Endothelial cell of umbilical vein (primary cell): ENCODE data around the gene SRRM3. TPM values are rescaled to one million over a fixed set of nuclear protein-coding genes. Genes with fewer than 3 reads are reported as not detected.

ENCODE experiments used
- BruUV-seq: library from RNA; stranded (reverse); fragments of 400-500 nt; replicated peaks from 2 replicates; lab custom pipeline; 2021; lab: Mats Ljungman, UMichigan
- CTCF ChIA-PET: fragments of 300-600, 350-600 bp; sonication (Branson Sonifier 250); formaldehyde crosslinking; loops from one replicate; lab custom pipeline; 2021; ENCODE audit warnings: antibody characterized with exemption, inconsistent platforms; lab: Charles Lee
- POLR2A ChIA-PET: fragments of 300-600, 350-600 bp; sonication (Branson Sonifier 250); formaldehyde crosslinking; loops from one replicate; lab custom pipeline; 2021; ENCODE audit warnings: antibody characterized with exemption, inconsistent platforms; lab: Charles Lee
- DNase-seq: peaks from one replicate; pipeline ENCODE4 v3.0.0-alpha.2; 2011; ENCODE audit warnings: low read depth, low spot score
- FAIRE-seq: peaks from 2 replicates; lab custom pipeline; 2011; peaks lifted over from hg19 to GRCh38; lab: Jason Lieb, UNC
- H2AFZ ChIP-seq: 2 replicates; pipeline ENCODE4 v1.6.0; 2012; ENCODE audit warnings: low read depth, low read length, control low read depth, inconsistent platforms
- H3K27ac ChIP-seq: 2 replicates; pipeline ENCODE4 v1.5.1; 2011; ENCODE audit warnings: low read depth, mild to moderate bottlenecking, control low read depth, low read length, moderate library complexity; ENCODE audit not compliant: insufficient read depth
- H3K27me3 ChIP-seq, 2 experiments: 2 replicates each; pipeline versions ENCODE4 v1.6.0 to v1.6.1; 2011; ENCODE audit warnings: low read length in 2 of 2, mixed read lengths in 1 of 2; ENCODE audit not compliant: control insufficient read depth in 2 of 2, insufficient read depth in 2 of 2
- H3K36me3 ChIP-seq, 2 experiments: 2 replicates in 1 of 2; 3 replicates in 1 of 2; pipeline ENCODE4 v1.5.1; 2011; ENCODE audit warnings: low read length in 2 of 2, mild to moderate bottlenecking in 1 of 2, moderate library complexity in 1 of 2; ENCODE audit not compliant: control insufficient read depth in 2 of 2, insufficient read depth in 2 of 2; ENCODE audit errors: extremely low read depth in 1 of 2
- H3K4me1 ChIP-seq: 3 replicates; pipeline ENCODE4 v1.5.1; 2011; ENCODE audit warnings: mild to moderate bottlenecking, low read length; ENCODE audit not compliant: control insufficient read depth, insufficient read depth; ENCODE audit errors: extremely low read depth
- H3K4me2 ChIP-seq: 2 replicates; pipeline ENCODE4 v1.6.1; 2011; ENCODE audit warnings: low read length, control low read depth, mixed read lengths; ENCODE audit not compliant: insufficient read depth
- H3K4me3 ChIP-seq, 3 experiments: fragments of 200-600 bp in 1 of 3; sonication (generic), shearing (Covaris generic) in 1 of 3; replicated peaks in 1 of 3; 2 replicates each; pipeline ENCODE4 v1.5.1; 2011 to 2016; ENCODE audit warnings: control low read depth in 3 of 3, low read length in 3 of 3, mild to moderate bottlenecking in 2 of 3, inconsistent platforms in 1 of 3, low read depth in 1 of 3, moderate library complexity in 1 of 3; ENCODE audit not compliant: insufficient read depth in 1 of 3
- H3K79me2 ChIP-seq: 2 replicates; pipeline ENCODE4 v1.6.0; 2012; ENCODE audit warnings: low read length, inconsistent platforms; ENCODE audit not compliant: control insufficient read depth, insufficient read depth
- H3K9ac ChIP-seq: replicated peaks from 2 replicates; pipeline ENCODE3; 2011; ENCODE audit warnings: low read length, control low read depth; ENCODE audit not compliant: insufficient read depth; ENCODE audit errors: extremely low read depth
- H3K9me1 ChIP-seq: replicated peaks from 3 replicates; pipeline ENCODE4 v1.6.0; 2011; ENCODE audit warnings: mild to moderate bottlenecking, low read length; ENCODE audit not compliant: control insufficient read depth, insufficient read depth; ENCODE audit errors: extremely low read depth
- H3K9me3 ChIP-seq: replicated peaks from 2 replicates; pipeline ENCODE4 v1.5.1; 2012; ENCODE audit warnings: low read length, inconsistent platforms; ENCODE audit not compliant: control insufficient read depth, insufficient read depth
- H4K20me1 ChIP-seq: replicated peaks from 2 replicates; pipeline ENCODE3; 2011; ENCODE audit warnings: mild to moderate bottlenecking, low read length; ENCODE audit not compliant: control insufficient read depth, insufficient read depth; ENCODE audit errors: extremely low read depth
- FOS ChIP-seq: IDR thresholded peaks from 2 replicates; pipeline ENCODE4 v1.6.1; 2011; ENCODE audit warnings: mild to moderate bottlenecking, low read length, moderate library complexity, borderline replicate concordance; ENCODE audit not compliant: insufficient read depth
- JUN ChIP-seq: IDR thresholded peaks from 2 replicates; pipeline ENCODE4 v1.6.1; 2011; ENCODE audit warnings: borderline replicate concordance, low read depth; ENCODE audit not compliant: insufficient read length, insufficient read depth
- MYC ChIP-seq: IDR thresholded peaks from one replicate; pipeline ENCODE4 v1.6.1; 2011; ENCODE audit warnings: mild to moderate bottlenecking, low read depth, low read length
- POLR2AphosphoS5 ChIP-seq: IDR thresholded peaks from 2 replicates; pipeline ENCODE4 v1.6.1; 2012; ENCODE audit warnings: low read depth, mild to moderate bottlenecking, control low read depth, low read length, moderate library complexity; ENCODE audit not compliant: insufficient read depth
- dilution Hi-C: fragments of 300-500 bp; cut with MboI; formaldehyde crosslinking; loops from one replicate; pipeline ENCODE4 v1.15.0; 2019; ENCODE audit warnings: low sequenced_read_pairs; ENCODE audit not compliant: extremely low pct_ligation_motif_present
- intact Hi-C: fragments of 100-400 bp; cut with micrococcal nuclease; formaldehyde crosslinking; loops from one replicate; pipeline ENCODE4 v1.10.0; 2022
- polyA plus RNA-seq, 4 experiments: library from polyadenylated mRNA; depleted of rRNA in 3 of 4; stranded (reverse) in 3 of 4; unstranded in 1 of 4; fragments of >200 nt; gene quantifications; 2 replicates each; pipeline versions ENCODE4 v1.2.1 to v1.2.3, GENCODE V29; 2011 to 2012; ENCODE audit warnings: missing spikeins in 1 of 4
- total RNA-seq: library from RNA; stranded (reverse); gene quantifications from 2 replicates; pipeline ENCODE4 v1.2.3, GENCODE V29; 2021

SRRM3 gene
- total and polyA plus RNA-seq, 2 donors (not counting 3 experiments of a cell fraction or from before 2014, with no cell fraction given), result 4.4 to 5.4 TPM

GRCh38 chr7:76234931-76235441, 33.3 kb downstream of the SRRM3 start:
- peak; percentile 87 for FAIRE-seq
- POLR2A ChIA-PET, result interaction anchor here (0.6 kb wide), 1 partner anchor 64 kb away, joined by 4 read pairs; no protein-coding TSS in a partner anchor
- dilution Hi-C loops, result no loop called here

DNA sequence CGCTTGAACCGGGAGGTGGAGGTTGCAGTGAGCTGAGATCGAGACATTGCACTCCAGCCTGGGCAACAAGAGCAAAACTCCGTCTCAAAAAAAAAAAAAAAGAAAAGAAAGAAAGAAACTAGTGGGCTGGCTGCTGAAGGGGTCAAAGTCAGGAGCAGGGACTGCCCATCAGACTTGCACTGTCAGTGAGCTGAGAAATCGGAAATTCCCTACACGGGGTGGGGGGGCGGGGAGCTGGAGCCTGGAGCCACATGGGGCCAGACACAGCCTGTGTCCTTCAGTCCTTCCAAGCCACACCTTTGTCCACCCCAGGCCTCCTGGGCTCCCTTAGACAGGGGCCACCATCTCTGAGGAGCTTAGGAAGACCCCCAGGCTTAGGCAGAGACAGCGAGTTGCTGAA, 34.5 kb downstream of the SRRM3 start:
- CTCF ChIA-PET, result interaction anchor here (1.7 kb wide), 1 partner anchor 58 kb away, joined by 7 read pairs; no protein-coding TSS in a partner anchor
- no peak overlapping the region for H3K9ac ChIP-seq
- H3K79me2 ChIP-seq, result no peaks in the 10 kb centered on the region
- H3K27me3 ChIP-seq, result peaks cover 0 to 6% of the 10 kb centered on the region in 2 experiments
- H3K36me3 ChIP-seq, result no peaks in the 10 kb centered on the region
- no TSS peak for BruUV-seq
- no peaks in the 10 kb centered on the region for H3K9me1 ChIP-seq
- no peak overlapping the region for H3K4me2 ChIP-seq
- FAIRE-seq, result no peak
- no peak for DNase-seq
- no peaks in the 10 kb centered on the region for H3K9me3 ChIP-seq
- no peaks in the 10 kb centered on the region for H4K20me1 ChIP-seq
- TF ChIP-seq POLR2AphosphoS5, result no peak
- no peak for TF ChIP-seq MYC
- no peak for TF ChIP-seq FOS
- dilution Hi-C loops (no loop called here), intact Hi-C loops (no loop called here)
- no peak overlapping the region for H3K4me3 ChIP-seq
- POLR2A ChIA-PET, result interaction anchor here (0.7 kb wide), 1 partner anchor 82 kb away, joined by 3 read pairs; no protein-coding TSS in a partner anchor
- H3K27ac ChIP-seq, result no peak overlapping the region
- no peaks in the 10 kb centered on the region for H3K4me1 ChIP-seq
- H2AFZ ChIP-seq, result no peak overlapping the region

More at GRCh38 chr7:76234931-76235441, 33.3 kb downstream of the SRRM3 start:
- H2AFZ ChIP-seq, result peak overlapping the region; percentile 55
- H4K20me1 ChIP-seq, result no peaks in the 10 kb centered on the region
- no peak for TF ChIP-seq JUN
- intact Hi-C loops, result loop anchor here (1.0 kb wide), 1 partner anchor 79 kb away; no protein-coding TSS in a partner anchor
- no peaks in the 10 kb centered on the region for H3K9me1 ChIP-seq
- peaks cover 0 to 6% of the 10 kb centered on the region in 2 experiments for H3K27me3 ChIP-seq
- H3K27ac ChIP-seq, result no peak overlapping the region
- no peaks in the 10 kb centered on the region for H3K79me2 ChIP-seq
- peak overlapping the region in 1 of 3 experiments; percentile 3 for H3K4me3 ChIP-seq
- DNase-seq, result peak; percentile 81
- no peaks in the 10 kb centered on the region for H3K36me3 ChIP-seq
- CTCF ChIA-PET, result interaction anchor here (0.6 to 2.2 kb wide), 8 partner anchors 20 to 79 kb away, joined by 3 to 14 read pairs (median 6); partner anchors contain the start of gene SRRM3
- BruUV-seq, result no TSS peak
- no peak overlapping the region for H3K9ac ChIP-seq
- H3K4me1 ChIP-seq, result no peaks in the 10 kb centered on the region
- H3K4me2 ChIP-seq, result no peak overlapping the region
- no peaks in the 10 kb centered on the region for H3K9me3 ChIP-seq
